IPS-NIHi7 (cell line): Measurements from ENCODE around the gene DICER1.

Source experiments
- DNase-seq: peaks from one replicate; pipeline ENCODE4 v3.0.0; 2012; ENCODE audit warnings: mixed read lengths; ENCODE audit errors: extremely low spot score

DICER1 gene

GRCh38 chr14:95125915-95126314 lies 31.4 kb downstream of the DICER1 start:
- no peak for DNase-seq

- no peak for DNase-seq
These were observed 32.1 kb downstream of the DICER1 start for GRCh38 chr14:95125221-95125620.

GRCh38 chr14:95123891-95124579 lies 33.3 kb downstream of the DICER1 start:
- DNase-seq, result no peak

GRCh38 chr14:95122621-95122945 lies 34.7 kb downstream of the DICER1 start:
- no peak for DNase-seq

GRCh38 chr14:95121911-95122620 lies 35.3 kb downstream of the DICER1 start:
- no peak for DNase-seq

GRCh38 chr14:95119336-95119735 lies 38.0 kb downstream of the DICER1 start:
- DNase-seq, result no peak

- DNase-seq, result no peak
These were observed 39.2 kb downstream of the DICER1 start for GRCh38 chr14:95117937-95118721.

GRCh38 chr14:95113476-95113875 lies 43.9 kb downstream of the DICER1 start:
- DNase-seq, result no peak

- no peak for DNase-seq
These were observed 45.7 kb downstream of the DICER1 start for GRCh38 chr14:95111507-95112164.

GRCh38 chr14:95110178-95110577 lies 47.2 kb downstream of the DICER1 start:
- no peak for DNase-seq

GRCh38 chr14:95107711-95108110 lies 49.6 kb downstream of the DICER1 start:
- no peak for DNase-seq

- DNase-seq, result no peak
These were observed 50.4 kb downstream of the DICER1 start for GRCh38 chr14:95106971-95107370.

- DNase-seq, result no peak
These were observed 52.4 kb downstream of the DICER1 start for GRCh38 chr14:95104911-95105310.

GRCh38 chr14:95102680-95103044 lies 54.7 kb downstream of the DICER1 start:
- DNase-seq, result no peak

- DNase-seq, result no peak
These were observed 55.3 kb downstream of the DICER1 start for GRCh38 chr14:95101736-95102679.

- peak; percentile 63 for DNase-seq
These were observed 58.2 kb downstream of the DICER1 start for GRCh38 chr14:95098984-95099599.

GRCh38 chr14:95097385-95097784 lies 59.9 kb downstream of the DICER1 start:
- no peak for DNase-seq

GRCh38 chr14:95096476-95096875 lies 60.9 kb downstream of the DICER1 start:
- DNase-seq, result no peak

GRCh38 chr14:95095996-95096395 lies 61.3 kb downstream of the DICER1 start:
- no peak for DNase-seq

- DNase-seq, result no peak
These were observed 64.6 kb downstream of the DICER1 start for GRCh38 chr14:95092723-95093122.

GRCh38 chr14:95091581-95091980 lies 65.7 kb downstream of the DICER1 start:
- DNase-seq, result no peak
